Mesothelial cell of epicardium (in vitro differentiated cells): ENCODE results near the gene GLMP. TPM values are rescaled to one million over a fixed set of nuclear protein-coding genes. Genes with fewer than 3 reads are reported as not detected.

ENCODE experiments used
- DNase-seq, 2 experiments: peaks; one replicate each; pipeline ENCODE4 v3.0.0; 2021; ENCODE audit warnings: low spot score in 2 of 2; ENCODE audit not compliant: unreplicated experiment in 2 of 2
- H3K27ac Mint-ChIP-seq: 2 replicates; pipeline ENCODE4 v1.8.0; 2021; ENCODE audit warnings: mixed read lengths
- H3K27me3 Mint-ChIP-seq: 2 replicates; pipeline ENCODE4 v1.8.0; 2021; ENCODE audit warnings: low read depth, mixed read lengths
- H3K36me3 Mint-ChIP-seq: 2 replicates; pipeline ENCODE4 v1.8.0; 2021; ENCODE audit warnings: mixed read lengths
- H3K4me1 Mint-ChIP-seq: 2 replicates; pipeline ENCODE4 v1.8.0; 2021; ENCODE audit warnings: mixed read lengths
- H3K4me3 Mint-ChIP-seq: 2 replicates; pipeline ENCODE4 v1.8.0; 2021; ENCODE audit warnings: mild to moderate bottlenecking, moderate library complexity, mixed read lengths
- H3K9me3 Mint-ChIP-seq: 2 replicates; pipeline ENCODE4 v1.8.0; 2021; ENCODE audit warnings: mixed read lengths
- CTCF ChIP-seq: fragments of 200-600 bp; sonication (generic); IDR thresholded peaks from one replicate; pipeline ENCODE4 v1.5.0; 2021; ENCODE audit warnings: antibody characterized with exemption; ENCODE audit not compliant: unreplicated experiment
- total RNA-seq: library from RNA; stranded (reverse); gene quantifications from 3 replicates; pipeline ENCODE4 v1.2.1, GENCODE V29; 2021

Gene GLMP
- total RNA-seq, 1 donor from 2014 or later, result 60.2 TPM

- Mint-ChIP-seq H3K4me3 (no peak overlapping the region), H3K27ac (no peak overlapping the region), H3K4me1 (peaks cover 16% of the 10 kb centered on the region), H3K36me3 (no peaks in the 10 kb centered on the region), H3K27me3 (no peaks in the 10 kb centered on the region), H3K9me3 (no peaks in the 10 kb centered on the region)
- TF ChIP-seq CTCF, result no peak
- DNase-seq, result no peak
Measured at GRCh38 chr1:156293895-156294294, 1.6 kb downstream of the GLMP start.

- no peak for TF ChIP-seq CTCF
Measured at GRCh38 chr1:156293098-156293434, 2.4 kb downstream of the GLMP start.

GRCh38 chr1:156291226-156292061 lies 4.0 kb downstream of the GLMP start:
- DNase-seq, result peak; percentile 76 to 86
- Mint-ChIP-seq H3K27ac (peak overlapping the region; percentile 90), H3K36me3 (peaks cover 3% of the 10 kb centered on the region), H3K27me3 (no peaks in the 10 kb centered on the region), H3K9me3 (no peaks in the 10 kb centered on the region), H3K4me3 (peak overlapping the region; percentile 80), H3K4me1 (peaks cover 16% of the 10 kb centered on the region)
- no peak for TF ChIP-seq CTCF

More at GRCh38 chr1:156293098-156293434, 2.4 kb downstream of the GLMP start:
- Mint-ChIP-seq H3K27me3 (no peaks in the 10 kb centered on the region), H3K4me1 (peaks cover 16% of the 10 kb centered on the region), H3K9me3 (no peaks in the 10 kb centered on the region), H3K36me3 (peaks cover 3% of the 10 kb centered on the region), H3K27ac (no peak overlapping the region), H3K4me3 (no peak overlapping the region)
- DNase-seq, result no peak

- no peak overlapping the region for H3K4me3 Mint-ChIP-seq
- H3K27ac Mint-ChIP-seq, result no peak overlapping the region
- TF ChIP-seq CTCF, result no peak
- DNase-seq, result no peak
- peaks cover 3% of the 10 kb centered on the region for H3K36me3 Mint-ChIP-seq
- no peaks in the 10 kb centered on the region for H3K9me3 Mint-ChIP-seq
- no peaks in the 10 kb centered on the region for H3K27me3 Mint-ChIP-seq
- peaks cover 8% of the 10 kb centered on the region for H3K4me1 Mint-ChIP-seq
Measured at GRCh38 chr1:156289857-156290256, 5.6 kb downstream of the GLMP start.

GRCh38 chr1:156286061-156286460 lies 9.4 kb downstream of the GLMP start:
- Mint-ChIP-seq H3K4me1 (peaks cover 29% of the 10 kb centered on the region), H3K27ac (no peak overlapping the region), H3K4me3 (no peak overlapping the region), H3K9me3 (no peaks in the 10 kb centered on the region), H3K27me3 (no peaks in the 10 kb centered on the region), H3K36me3 (peaks cover 3% of the 10 kb centered on the region)
- no peak for DNase-seq
- no peak for TF ChIP-seq CTCF
